HepG2 (cell line): ENCODE measurements around the gene SIKE1. TPM values are rescaled to one million over a fixed set of nuclear protein-coding genes. Genes with fewer than 3 reads are reported as not detected.
A peak's percentile ranks its signal among the peaks of the same experiment; 100 is the strongest.

Experiments used
- ATF2 ChIP-seq: sonication (generic); formaldehyde crosslinking; IDR thresholded peaks from 2 replicates; pipeline ENCODE4 v1.4.0; 2020; ENCODE audit warnings: missing genetic modification reagents
- CC2D1A ChIP-seq: sonication (generic); formaldehyde crosslinking; IDR thresholded peaks from 2 replicates; pipeline ENCODE4 v1.8.1; 2023; ENCODE audit warnings: mild to moderate bottlenecking, missing genetic modification reagents
- ERF ChIP-seq: IDR thresholded peaks from 2 replicates; pipeline ENCODE4 v1.6.1; 2018; ENCODE audit warnings: missing biosample characterization, missing genetic modification reagents
- FOXP1 ChIP-seq, 2 experiments: fragments of 450-650 bp in 1 of 2; IDR thresholded peaks; 2 replicates each; pipeline ENCODE4 v1.6.1; 2017 to 2018; ENCODE audit warnings: antibody characterized with exemption in 1 of 2
- FUBP1 ChIP-seq: sonication (generic); formaldehyde crosslinking; IDR thresholded peaks from 2 replicates; pipeline ENCODE4 v1.5.1; 2020; ENCODE audit warnings: missing genetic modification reagents, mild to moderate bottlenecking, borderline replicate concordance
- HOXD1 ChIP-seq: sonication (generic); formaldehyde crosslinking; IDR thresholded peaks from 2 replicates; pipeline ENCODE4 v1.5.0; 2020; ENCODE audit warnings: missing genetic modification reagents
- THAP7 ChIP-seq: sonication (generic); formaldehyde crosslinking; IDR thresholded peaks from 2 replicates; pipeline ENCODE4 v1.8.1; 2023; ENCODE audit warnings: mild to moderate bottlenecking, missing genetic modification reagents
- ZBTB7A ChIP-seq: sonication (generic); formaldehyde crosslinking; IDR thresholded peaks from 2 replicates; pipeline ENCODE4 v1.8.0; 2022; ENCODE audit warnings: mild to moderate bottlenecking, missing genetic modification reagents
- ZFX ChIP-seq: sonication (generic); formaldehyde crosslinking; IDR thresholded peaks from 2 replicates; pipeline ENCODE4 v1.4.0; 2020; ENCODE audit warnings: mild to moderate bottlenecking, low read depth, missing genetic modification reagents, moderate library complexity
- ZNF142 ChIP-seq: sonication (generic); formaldehyde crosslinking; IDR thresholded peaks from 2 replicates; pipeline ENCODE4 v1.4.0; 2020; ENCODE audit warnings: missing genetic modification reagents
- ZNF503 ChIP-seq: sonication (generic); formaldehyde crosslinking; IDR thresholded peaks from 2 replicates; pipeline ENCODE4 v1.4.0; 2020; ENCODE audit warnings: missing genetic modification reagents
- ZNF569 ChIP-seq: sonication (generic); formaldehyde crosslinking; IDR thresholded peaks from 2 replicates; pipeline ENCODE4 v1.5.0; 2020; ENCODE audit warnings: mild to moderate bottlenecking, missing genetic modification reagents, moderate library complexity, borderline replicate concordance
- ZNF749 ChIP-seq: sonication (generic); formaldehyde crosslinking; IDR thresholded peaks from 2 replicates; pipeline ENCODE4 v1.8.0; 2022; ENCODE audit warnings: mild to moderate bottlenecking, missing genetic modification reagents, moderate library complexity, borderline replicate concordance
- ZNF883 ChIP-seq: sonication (generic); formaldehyde crosslinking; IDR thresholded peaks from 2 replicates; pipeline ENCODE4 v1.5.1; 2020; ENCODE audit warnings: mild to moderate bottlenecking, missing genetic modification reagents; ENCODE audit errors: not compliant biosample characterization
- ZSCAN25 ChIP-seq: sonication (generic); formaldehyde crosslinking; IDR thresholded peaks from 2 replicates; pipeline ENCODE4 v1.8.0; 2022; ENCODE audit warnings: mild to moderate bottlenecking, missing genetic modification reagents
- polyA plus RNA-seq, 8 experiments: library from polyadenylated mRNA; depleted of rRNA in 3 of 8; stranded (reverse) in 7 of 8; unstranded in 1 of 8; fragments of >200 nt; fragmentation: Illumina TruSeq in 4 of 8; extraction: Trizol in 4 of 8; gene quantifications; 2 replicates each; pipeline versions ENCODE4 v1.2.1 to v1.2.3, GENCODE V29; 2011 to 2016; ENCODE audit warnings: low read depth in 4 of 8, missing spikeins in 1 of 8, mixed read lengths in 1 of 8; ENCODE audit not compliant: insufficient read depth in 1 of 8
- total RNA-seq, 5 experiments: library from RNA; depleted of rRNA; stranded (reverse); fragments of >200 nt; fragmentation: Illumina TruSeq; extraction: Trizol; gene quantifications; 2 replicates each; pipeline ENCODE4 v1.2.3, GENCODE V29; 2016; ENCODE audit warnings: low read depth in 1 of 5

SIKE1 gene
- total and polyA plus RNA-seq, 2 of the 13 experiments (the other 11 are each of a cell fraction or from before 2014, with no cell fraction given): 36.5 to 58.4 TPM

- TF ChIP-seq ZBTB7A (CRISPR knock-in tag) (no peak), ZSCAN25 (CRISPR knock-in tag) (0 out of 2 replicates have a peak, but pooled peaks have one; percentile 43), ZNF569 (CRISPR knock-in tag) (no peak), ZNF883 (peak; percentile 57), ERF (peak; percentile 65; the same call in 1 of the 2 replicates), CC2D1A (CRISPR knock-in tag) (no peak), ZNF142 (CRISPR knock-in tag) (no peak; the same call in 1 of the 2 replicates), FUBP1 (CRISPR knock-in tag) (no peak), ZNF749 (CRISPR knock-in tag) (0 out of 2 replicates have a peak, but pooled peaks have one; percentile 73), ZNF503 (CRISPR knock-in tag) (0 out of 2 replicates have a peak, but pooled peaks have one; percentile 42), FOXP1 (IDR thresholded peaks at IDR 0.05) (no peak), FOXP1 (CRISPR knock-in tag; IDR thresholded peaks at IDR 0.05) (0 out of 2 replicates have a peak, but pooled peaks have one; percentile 6), HOXD1 (no peak), ZFX (CRISPR knock-in tag) (peak; percentile 83), THAP7 (CRISPR knock-in tag) (peak; percentile 69), ATF2 (CRISPR knock-in tag) (peak; percentile 83)
These were observed at the start of gene SIKE1 (continued) for GRCh38 chr1:114780344-114781226.
